IPS-18c (cell line): ENCODE results near the gene EPSTI1.
"Not testable (repeated sequence)": the region's sequence is repeated elsewhere in the genome, so short reads cannot be mapped to it uniquely, and the experiment has no call there.

Experiments used
- H3K4me3 ChIP-seq: 2 replicates; pipeline ENCODE4 v1.7.0; 2013; ENCODE audit warnings: low read depth, mild to moderate bottlenecking, low read length, moderate library complexity; ENCODE audit not compliant: insufficient read depth
- H3K9me3 ChIP-seq: one replicate; pipeline ENCODE4 v1.6.1; 2013; ENCODE audit warnings: mild to moderate bottlenecking, low read length, moderate library complexity; ENCODE audit not compliant: control insufficient read depth, insufficient read depth

Gene EPSTI1

GRCh38 chr13:42883771-42884467, 108.1 kb downstream of the EPSTI1 start:
- Histone ChIP-seq H3K4me3 (no peak overlapping the region), H3K9me3 (no peaks in the 10 kb centered on the region)

- Histone ChIP-seq H3K4me3 (no peak overlapping the region), H3K9me3 (no peaks in the 10 kb centered on the region)
Observed at GRCh38 chr13:42883142-42883541, 108.9 kb downstream of the EPSTI1 start.

GRCh38 chr13:42880056-42880605, 111.9 kb downstream of the EPSTI1 start:
- Histone ChIP-seq H3K9me3 (no peaks in the 10 kb centered on the region), H3K4me3 (no peak overlapping the region)

GRCh38 chr13:42878721-42879120, 113.3 kb downstream of the EPSTI1 start:
- H3K4me3 ChIP-seq, result no peak overlapping the region

DNA sequence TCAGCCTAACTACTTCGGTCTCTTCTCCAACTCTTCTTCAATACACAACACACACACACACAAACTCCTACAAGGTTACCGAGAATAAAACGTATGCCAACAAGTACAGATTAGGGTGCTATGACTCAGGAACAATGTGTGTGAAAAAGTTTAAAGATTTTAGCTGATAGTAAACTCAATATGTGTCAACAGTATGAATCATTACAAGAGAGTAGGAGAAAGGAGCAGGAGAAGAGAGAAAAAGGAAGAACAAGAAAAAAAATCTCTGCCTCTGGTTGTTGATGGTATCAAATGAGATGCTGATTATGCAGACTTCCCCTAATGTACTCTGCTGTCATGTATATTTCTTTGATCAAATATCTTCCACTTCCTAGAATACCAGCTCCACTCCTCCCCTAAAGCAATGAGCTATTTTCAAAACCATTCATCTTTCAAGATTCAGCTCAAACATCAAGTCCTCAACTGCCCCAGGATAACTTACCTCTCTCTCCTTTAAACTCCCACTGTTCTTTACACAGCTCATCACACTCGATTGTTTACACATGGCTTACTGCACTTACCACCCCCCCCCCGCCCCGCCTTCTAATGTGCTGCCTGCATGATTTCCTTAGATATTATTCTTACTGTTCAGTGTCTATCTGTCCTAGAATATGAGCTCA, 115.0 kb downstream of the EPSTI1 start:
- Histone ChIP-seq H3K4me3 (no peak overlapping the region), H3K9me3 (no peaks in the 10 kb centered on the region)

More at GRCh38 chr13:42878721-42879120, 113.3 kb downstream of the EPSTI1 start:
- H3K9me3 ChIP-seq, result no peaks in the 10 kb centered on the region

DNA sequence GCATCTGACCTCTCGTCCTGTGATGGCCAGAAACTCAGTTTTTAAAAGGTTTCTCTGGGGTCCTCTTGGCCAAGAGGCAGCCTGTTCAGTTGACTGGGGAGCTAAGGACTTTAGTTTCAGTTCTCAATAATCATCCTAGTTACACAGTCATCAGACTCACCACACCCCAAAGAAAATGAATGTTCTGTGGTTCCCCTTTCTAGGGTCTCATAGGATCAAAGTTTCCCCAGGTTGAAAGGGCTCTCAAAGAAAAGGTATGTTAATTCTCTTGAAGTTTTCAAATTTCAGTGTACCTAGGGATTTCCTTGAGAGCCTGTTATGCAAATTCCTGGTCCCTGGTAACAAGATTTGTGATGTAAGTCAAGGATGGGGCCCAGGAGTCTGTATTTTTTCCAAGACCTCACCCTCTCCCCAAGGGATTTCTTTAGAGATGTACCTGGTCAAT, 115.7 kb downstream of the EPSTI1 start:
- Histone ChIP-seq H3K4me3 (peak overlapping the region; percentile 34; the same call in 1 of the 2 replicates), H3K9me3 (no peaks in the 10 kb centered on the region)

- H3K4me3 ChIP-seq, result peak overlapping the region; percentile 34
- no peaks in the 10 kb centered on the region for H3K9me3 ChIP-seq
Observed at GRCh38 chr13:42875475-42876269, 116.4 kb downstream of the EPSTI1 start.

DNA sequence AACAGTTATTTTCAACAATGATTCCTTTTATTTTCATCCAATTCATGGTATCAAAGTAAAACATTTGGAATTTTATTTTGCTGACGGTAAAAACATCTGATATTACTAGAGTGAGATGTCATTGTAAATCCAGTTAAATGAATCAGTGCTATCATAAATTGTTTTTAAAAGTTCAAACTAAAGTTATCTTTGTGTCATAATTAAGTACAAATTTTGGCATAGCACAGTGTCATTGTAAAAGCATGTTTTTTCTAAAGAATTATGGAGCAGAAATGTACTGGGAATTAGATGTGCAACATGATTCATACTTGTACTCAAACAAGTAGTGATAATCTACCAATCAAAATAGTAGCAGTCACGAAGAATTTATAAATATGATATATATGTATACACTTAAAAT, 117.8 kb downstream of the EPSTI1 start:
- Histone ChIP-seq H3K9me3 (no peaks in the 10 kb centered on the region), H3K4me3 (no peak overlapping the region)

GRCh38 chr13:42873081-42873480, 119.0 kb downstream of the EPSTI1 start:
- Histone ChIP-seq H3K9me3 (no peaks in the 10 kb centered on the region), H3K4me3 (no peak overlapping the region)

DNA sequence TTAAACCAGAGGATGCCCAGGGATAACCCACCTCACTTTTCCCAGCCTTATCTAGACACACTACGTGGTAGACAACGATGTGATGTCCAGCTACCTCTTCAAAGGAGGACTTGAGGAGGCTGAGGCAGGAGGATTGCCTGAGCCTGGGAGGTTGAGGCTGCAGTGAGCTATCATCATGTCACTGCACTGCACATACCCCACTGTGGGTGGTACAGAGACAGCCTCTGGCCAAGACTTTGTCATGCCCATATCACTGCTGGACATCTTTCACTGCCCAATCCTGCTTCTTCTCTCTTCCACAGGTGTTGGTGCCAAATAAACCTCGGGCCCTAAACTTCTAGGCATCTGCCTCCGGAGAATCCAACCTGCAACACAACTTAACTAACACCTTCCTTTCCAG, 124.8 kb downstream of the EPSTI1 start:
- H3K4me3 ChIP-seq, result no peak overlapping the region
- H3K9me3 ChIP-seq, result no peaks in the 10 kb centered on the region

- no peaks in the 10 kb centered on the region for H3K9me3 ChIP-seq
- no peak overlapping the region for H3K4me3 ChIP-seq
Observed at GRCh38 chr13:42865768-42866102, 126.3 kb downstream of the EPSTI1 start.

DNA sequence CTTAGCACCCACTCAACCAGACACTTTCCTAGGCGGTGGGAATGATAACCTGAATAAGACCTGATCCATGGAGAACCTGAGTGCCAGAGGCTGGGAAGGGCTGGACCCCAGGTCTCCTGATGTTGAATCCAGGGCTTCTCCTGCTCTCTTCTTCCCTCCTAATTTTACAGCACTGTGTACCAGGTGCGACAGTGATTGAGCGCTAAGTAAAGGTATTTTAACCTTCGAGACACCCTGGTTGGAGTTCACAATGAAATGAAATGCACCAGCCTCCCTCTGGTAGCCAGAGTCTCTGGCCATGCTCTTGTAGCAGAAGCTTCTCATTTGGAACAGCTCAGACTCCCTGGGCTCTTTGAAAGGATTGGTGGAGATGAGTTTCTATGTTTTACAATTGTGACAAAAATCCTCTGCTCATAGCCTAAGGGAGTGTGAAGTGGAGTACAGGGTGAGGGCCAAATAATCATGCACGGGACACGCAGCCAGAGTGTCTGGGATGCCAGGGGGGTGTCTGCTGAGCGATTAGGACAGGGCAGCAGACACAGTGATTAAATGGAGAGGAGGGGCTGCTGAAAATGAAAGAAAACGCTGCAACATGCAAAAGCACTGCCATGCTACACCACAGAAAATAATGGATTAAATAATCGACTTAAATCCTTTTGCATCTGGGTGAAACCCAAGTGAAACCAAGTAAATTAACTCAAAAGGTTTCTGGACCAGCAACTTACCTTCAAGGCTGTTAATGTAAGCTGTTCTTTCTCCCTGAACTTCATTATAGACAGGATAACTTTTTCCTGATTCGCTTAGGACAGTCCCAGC, 126.9 kb downstream of the EPSTI1 start:
- Histone ChIP-seq H3K9me3 (no peaks in the 10 kb centered on the region), H3K4me3 (no peak overlapping the region)

DNA sequence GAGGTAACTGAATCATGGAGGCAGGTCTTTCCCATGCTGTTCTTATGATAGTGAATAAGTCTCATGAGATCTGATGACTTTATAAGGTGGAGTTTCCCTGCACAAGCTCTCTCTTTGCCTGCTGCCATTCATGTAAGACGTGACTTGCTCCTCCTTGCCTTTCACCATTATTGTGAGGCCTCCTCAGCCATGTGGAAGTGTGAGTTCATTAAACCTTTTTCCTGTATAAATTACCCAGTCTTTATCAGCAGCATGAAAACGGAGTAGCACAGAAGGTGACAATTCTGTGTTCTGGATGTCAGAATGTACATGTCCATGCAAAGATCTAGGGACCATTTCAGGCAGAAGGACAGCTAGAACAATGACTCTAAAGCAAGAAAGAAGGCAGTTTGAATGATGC, 129.7 kb downstream of the EPSTI1 start:
- not testable (repeated sequence) for H3K9me3 ChIP-seq, H3K4me3 ChIP-seq

GRCh38 chr13:42860485-42860884, 131.6 kb downstream of the EPSTI1 start:
- Histone ChIP-seq H3K4me3 (no peak overlapping the region), H3K9me3 (no peaks in the 10 kb centered on the region)

DNA sequence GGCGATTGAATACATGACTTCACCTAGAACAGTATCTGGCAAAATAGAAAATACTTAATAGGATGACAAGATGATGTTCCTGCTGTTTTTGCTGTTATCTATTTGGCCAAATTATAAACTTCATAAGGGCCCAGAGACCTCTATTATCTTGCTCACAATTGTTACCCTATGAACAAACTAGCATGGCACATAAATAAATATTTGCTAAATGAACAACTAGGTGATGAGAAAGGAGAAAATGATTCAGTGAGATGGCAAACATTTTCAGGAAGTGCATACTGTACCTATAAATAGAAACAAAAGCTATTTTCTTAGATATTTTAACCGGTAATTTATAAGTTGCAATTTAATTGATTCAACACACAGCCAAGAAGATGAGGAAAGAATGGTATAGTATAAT, 132.3 kb downstream of the EPSTI1 start:
- H3K4me3 ChIP-seq, result no peak overlapping the region

GRCh38 chr13:42855410-42855809, 136.6 kb downstream of the EPSTI1 start:
- Histone ChIP-seq H3K9me3 (no peaks in the 10 kb centered on the region), H3K4me3 (no peak overlapping the region)

More for the DNA sequence above, 132.3 kb downstream of the EPSTI1 start:
- no peaks in the 10 kb centered on the region for H3K9me3 ChIP-seq

DNA sequence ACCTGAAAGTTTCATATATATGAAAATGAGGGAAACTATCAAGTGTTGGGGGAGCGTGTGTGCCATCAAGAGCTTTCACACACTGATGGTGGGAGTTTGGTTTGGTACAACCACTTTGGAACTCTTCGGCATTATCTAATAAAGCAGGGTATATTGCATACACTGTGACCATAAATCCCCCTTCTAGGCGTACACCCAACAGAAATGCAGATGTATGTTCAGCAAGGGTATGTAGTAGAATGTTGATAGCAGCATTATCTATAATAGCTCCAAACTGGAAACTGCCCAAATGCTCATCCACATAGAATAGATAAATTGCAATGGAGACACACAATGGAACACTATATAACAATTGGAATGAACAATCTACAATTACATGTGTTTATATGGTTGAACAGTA, 139.9 kb downstream of the EPSTI1 start:
- no peak overlapping the region for H3K4me3 ChIP-seq
- no peaks in the 10 kb centered on the region for H3K9me3 ChIP-seq
